Right lobe of liver (tissue), 6 donors: ENCODE data around the gene KCNA1. TPM values are rescaled to one million over a fixed set of nuclear protein-coding genes. Genes with fewer than 3 reads are reported as not detected.

Experiments
- ATAC-seq, 4 donors: fragments of 200-7000 bp; cut with Tn5 transposase; one replicate each; pipeline ENCODE4 v1.9.1; 2020; ENCODE audit warnings: mild to moderate bottlenecking in 4 of 4, moderate library complexity in 4 of 4
- DNase-seq, 3 donors: peaks; one replicate each; pipeline ENCODE4 v3.0.0-alpha.2; 2020
- H3K27ac ChIP-seq, 3 donors: fragments of 200-600 bp; one replicate each; pipeline ENCODE4 v1.8.0; 2022
- H3K27me3 ChIP-seq, 2 donors: fragments of 200-600 bp; one replicate each; pipeline ENCODE4 v1.8.0; 2022
- H3K36me3 ChIP-seq, 4 donors: fragments of 200-600 bp; sonication (generic) in 1 of 4; one replicate each; pipeline versions ENCODE4 v1.5.1 to v1.8.0; 2017 to 2022; ENCODE audit warnings: control low read depth in 1 of 4
- H3K4me1 ChIP-seq, 4 donors: fragments of 200-600 bp; sonication (generic) in 1 of 4; one replicate each; pipeline versions ENCODE4 v1.5.1 to v1.8.0; 2017 to 2022; ENCODE audit warnings: control low read depth in 1 of 4
- H3K4me3 ChIP-seq, 3 donors: fragments of 200-600 bp; one replicate each; pipeline ENCODE4 v1.8.0; 2022
- H3K9me3 ChIP-seq, 4 donors: fragments of 200-600 bp; sonication (generic) in 1 of 4; one replicate each; pipeline versions ENCODE4 v1.5.1 to v1.8.0; 2017 to 2022; ENCODE audit warnings: control low read depth in 1 of 4
- POLR2A ChIP-seq: fragments of 450-650 bp; IDR thresholded peaks from one replicate; pipeline ENCODE4 v1.6.1; 2017; ENCODE audit warnings: antibody characterized with exemption, mild to moderate bottlenecking
- WGBS: methylation state at CpG from one replicate; pipeline ENCODE4 v1.1.6; 2018; ENCODE audit warnings: low coverage, low lambda C conversion rate; ENCODE audit not compliant: insufficient coverage; ENCODE audit errors: missing lambda C conversion rate; 5-methylcytosine and 5-hydroxymethylcytosine counted together
- intact Hi-C, 2 donors: fragments of 100-400 bp; cut with DNase I; formaldehyde crosslinking; loops; one replicate each; pipeline versions ENCODE4 v1.11.2 to v1.14.1; 2022
- total RNA-seq, 6 experiments: library from RNA; depleted of rRNA in 2 of 6; stranded (reverse); fragments of >200 nt in 2 of 6; fragmentation: NEBNext Ultra II Directional in 3 of 6; extraction: Animal tissue kit (Norgen Biotek cat#: 25700) in 3 of 6; gene quantifications; one replicate each; pipeline versions ENCODE4 v1.1.0 to v1.2.4, GENCODE V29; 2016 to 2023
- TF ChIP-seq, protein P1 (sequence below), 4 donors: fragments of 200-600 bp in 3 of 4; fragments of 450-650 bp in 1 of 4; IDR thresholded peaks; one replicate each; pipeline versions ENCODE4 v1.5.1 to v1.8.0; 2016 to 2022; ENCODE audit warnings: antibody characterized with exemption in 4 of 4, mild to moderate bottlenecking in 2 of 4
- donor health status: DM: no; HTN: yes; CAD: no.
- donor health status: DM: no; HTN: no; CAD: no.
- donor health status: DM: no; HTN: no; CAD: no.
- donor health status: DM: no; HTN: yes; CAD: no.
- donor health status: DM: no; HTN: yes; CAD: no.

KCNA1 gene
- total RNA-seq, 6 experiments from 2014 or later, result not detected

DNA sequence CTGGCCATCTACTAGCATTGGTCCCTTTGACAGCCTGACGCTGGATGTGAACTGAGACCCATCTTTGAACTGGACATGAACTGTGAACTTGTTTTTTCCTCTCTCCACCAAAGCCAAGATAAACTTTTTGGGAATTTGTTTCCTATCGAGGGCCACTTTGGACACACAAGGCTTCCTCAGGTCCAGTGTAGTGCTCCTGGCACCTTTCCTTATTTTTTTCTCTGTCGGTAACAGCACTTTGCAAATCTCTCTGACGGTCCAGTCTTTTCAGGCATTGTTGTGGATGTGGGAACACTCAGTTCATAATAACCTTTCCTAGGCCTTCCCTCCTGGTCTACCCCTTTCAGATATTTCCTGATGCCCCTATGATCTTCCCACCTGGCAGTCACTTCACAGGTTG, 5.0 kb downstream of the KCNA1 start:
- peaks cover 0 to 19% of the 10 kb centered on the region in 2 donors for H3K27me3 ChIP-seq
- whole genome bisulfite sequencing, result 48% methylated on average over 4 of the region's 4 CpGs
- H3K36me3 ChIP-seq, result no peaks in the 10 kb centered on the region
- peaks cover 0 to 8% (median 0%) of the 10 kb centered on the region in 4 donors for H3K4me1 ChIP-seq
- no peaks in the 10 kb centered on the region for H3K9me3 ChIP-seq
- no peak overlapping the region for H3K4me3 ChIP-seq
- TF ChIP-seq, protein P1, sequence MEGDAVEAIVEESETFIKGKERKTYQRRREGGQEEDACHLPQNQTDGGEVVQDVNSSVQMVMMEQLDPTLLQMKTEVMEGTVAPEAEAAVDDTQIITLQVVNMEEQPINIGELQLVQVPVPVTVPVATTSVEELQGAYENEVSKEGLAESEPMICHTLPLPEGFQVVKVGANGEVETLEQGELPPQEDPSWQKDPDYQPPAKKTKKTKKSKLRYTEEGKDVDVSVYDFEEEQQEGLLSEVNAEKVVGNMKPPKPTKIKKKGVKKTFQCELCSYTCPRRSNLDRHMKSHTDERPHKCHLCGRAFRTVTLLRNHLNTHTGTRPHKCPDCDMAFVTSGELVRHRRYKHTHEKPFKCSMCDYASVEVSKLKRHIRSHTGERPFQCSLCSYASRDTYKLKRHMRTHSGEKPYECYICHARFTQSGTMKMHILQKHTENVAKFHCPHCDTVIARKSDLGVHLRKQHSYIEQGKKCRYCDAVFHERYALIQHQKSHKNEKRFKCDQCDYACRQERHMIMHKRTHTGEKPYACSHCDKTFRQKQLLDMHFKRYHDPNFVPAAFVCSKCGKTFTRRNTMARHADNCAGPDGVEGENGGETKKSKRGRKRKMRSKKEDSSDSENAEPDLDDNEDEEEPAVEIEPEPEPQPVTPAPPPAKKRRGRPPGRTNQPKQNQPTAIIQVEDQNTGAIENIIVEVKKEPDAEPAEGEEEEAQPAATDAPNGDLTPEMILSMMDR (IDR thresholded peaks at IDR 0.05), result no peak
- TF ChIP-seq POLR2A, result no peak
- H3K27ac ChIP-seq, result no peak overlapping the region
- DNase-seq (no peak), ATAC-seq (no peak)
- intact Hi-C loops, result no loop called here

DNA sequence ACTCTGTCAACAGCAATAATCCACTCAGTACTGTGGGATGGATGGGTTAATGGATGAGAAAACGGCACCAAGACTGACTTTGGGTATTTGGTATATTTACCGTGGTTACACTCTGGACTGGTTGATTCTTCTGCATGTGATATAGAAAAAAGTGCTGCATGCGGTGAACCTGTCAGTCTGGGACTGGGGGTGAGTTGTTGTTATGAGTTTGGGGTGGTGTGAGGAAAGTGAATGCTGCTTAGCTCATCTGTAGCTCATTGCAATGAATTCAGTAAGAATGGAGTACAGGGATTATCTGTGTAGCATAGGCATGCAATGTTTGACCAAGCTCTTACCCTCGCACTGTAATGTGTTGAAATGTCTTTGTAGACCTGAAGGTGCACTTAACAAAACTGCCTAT, 6.0 kb downstream of the KCNA1 start:
- intact Hi-C loops, result no loop called here
- Histone ChIP-seq H3K4me1 (peaks cover 0 to 1% (median 0%) of the 10 kb centered on the region in 4 donors), H3K4me3 (no peak overlapping the region), H3K27me3 (peaks cover 0 to 8% of the 10 kb centered on the region in 2 donors), H3K27ac (no peak overlapping the region), H3K36me3 (no peaks in the 10 kb centered on the region), H3K9me3 (no peaks in the 10 kb centered on the region)
- TF ChIP-seq POLR2A, result no peak
- TF ChIP-seq, protein P1 (IDR thresholded peaks at IDR 0.05), result no peak
- no peak for ATAC-seq
- no peak for DNase-seq
- WGBS, result 63% methylated on average over 4 of the region's 4 CpGs

DNA sequence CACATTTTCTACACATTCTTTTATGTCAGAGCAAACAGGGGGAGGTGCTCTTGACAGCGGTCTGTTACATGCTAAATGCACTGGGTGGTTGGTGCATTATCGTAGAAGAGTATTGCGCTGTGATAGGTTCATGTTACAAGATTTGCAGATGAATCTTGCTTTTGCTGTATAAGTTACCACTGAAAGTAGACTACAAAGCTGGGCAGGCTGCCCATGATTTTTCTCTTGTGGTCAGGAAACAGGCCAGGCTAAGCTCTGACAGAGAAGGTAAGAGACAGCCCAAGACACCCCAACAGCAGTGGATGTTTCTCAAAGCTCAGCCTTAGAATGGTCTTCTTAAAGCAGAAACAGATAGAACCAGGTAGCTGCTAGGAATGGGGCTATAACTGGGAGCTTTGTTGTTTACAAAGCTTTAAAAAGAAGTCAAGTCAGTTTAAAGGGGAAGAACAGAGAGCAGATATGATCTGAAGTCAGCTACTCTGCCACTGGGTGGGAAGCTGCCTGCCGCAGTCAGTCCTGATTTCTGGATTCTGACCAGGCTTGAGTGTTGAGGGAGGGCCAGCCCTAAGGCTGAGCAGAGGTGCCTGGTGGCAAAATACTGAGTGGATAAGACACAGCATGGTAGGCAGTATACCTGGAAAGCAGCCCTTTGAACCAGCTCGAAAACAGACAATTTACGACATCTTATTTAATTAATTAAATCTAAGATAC, 9.4 kb downstream of the KCNA1 start:
- Histone ChIP-seq H3K36me3 (no peaks in the 10 kb centered on the region), H3K4me1 (no peaks in the 10 kb centered on the region), H3K9me3 (no peaks in the 10 kb centered on the region), H3K27me3 (no peaks in the 10 kb centered on the region), H3K27ac (no peak overlapping the region), H3K4me3 (no peak overlapping the region)
- DNase-seq (no peak), ATAC-seq (no peak)
- intact Hi-C loops, result no loop called here
- WGBS, result 53% methylated on average over 6 of the region's 6 CpGs
- TF ChIP-seq POLR2A, result no peak
- TF ChIP-seq, protein P1 (IDR thresholded peaks at IDR 0.05), result no peak

DNA sequence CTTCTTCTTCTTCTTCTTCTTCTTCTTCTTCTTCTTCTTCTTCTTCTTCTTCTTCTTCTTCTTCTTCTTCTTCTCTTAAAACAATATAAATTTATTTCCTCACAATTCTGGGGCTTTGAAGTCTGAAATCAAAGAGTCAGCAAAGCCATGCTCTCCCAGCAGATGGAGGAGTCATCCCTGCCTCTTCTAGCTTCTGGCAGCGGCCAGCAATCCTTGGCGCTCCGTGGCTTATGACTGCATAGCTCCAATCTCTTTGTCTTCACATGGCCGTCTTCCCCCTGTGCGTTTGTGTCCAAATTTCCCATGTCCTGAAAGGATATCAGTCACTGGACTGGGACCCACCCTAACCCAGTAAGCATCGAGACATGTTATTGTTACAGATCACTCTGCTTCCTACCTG, 22.9 kb downstream of the KCNA1 start:
- ATAC-seq (no peak), DNase-seq (no peak)
- H3K27me3 ChIP-seq, result peaks cover 0 to 4% of the 10 kb centered on the region in 2 donors
- H3K27ac ChIP-seq, result no peak overlapping the region
- intact Hi-C loops, result no loop called here
- no peaks in the 10 kb centered on the region for H3K9me3 ChIP-seq
- no peaks in the 10 kb centered on the region for H3K36me3 ChIP-seq
- no peaks in the 10 kb centered on the region for H3K4me1 ChIP-seq
- no peak overlapping the region for H3K4me3 ChIP-seq
- WGBS, result 66% methylated on average over 6 of the region's 6 CpGs
- TF ChIP-seq, protein P1 (IDR thresholded peaks at IDR 0.05), result no peak
- no peak for TF ChIP-seq POLR2A
